ENCODE measurements around the gene HMGXB3.

DNA sequence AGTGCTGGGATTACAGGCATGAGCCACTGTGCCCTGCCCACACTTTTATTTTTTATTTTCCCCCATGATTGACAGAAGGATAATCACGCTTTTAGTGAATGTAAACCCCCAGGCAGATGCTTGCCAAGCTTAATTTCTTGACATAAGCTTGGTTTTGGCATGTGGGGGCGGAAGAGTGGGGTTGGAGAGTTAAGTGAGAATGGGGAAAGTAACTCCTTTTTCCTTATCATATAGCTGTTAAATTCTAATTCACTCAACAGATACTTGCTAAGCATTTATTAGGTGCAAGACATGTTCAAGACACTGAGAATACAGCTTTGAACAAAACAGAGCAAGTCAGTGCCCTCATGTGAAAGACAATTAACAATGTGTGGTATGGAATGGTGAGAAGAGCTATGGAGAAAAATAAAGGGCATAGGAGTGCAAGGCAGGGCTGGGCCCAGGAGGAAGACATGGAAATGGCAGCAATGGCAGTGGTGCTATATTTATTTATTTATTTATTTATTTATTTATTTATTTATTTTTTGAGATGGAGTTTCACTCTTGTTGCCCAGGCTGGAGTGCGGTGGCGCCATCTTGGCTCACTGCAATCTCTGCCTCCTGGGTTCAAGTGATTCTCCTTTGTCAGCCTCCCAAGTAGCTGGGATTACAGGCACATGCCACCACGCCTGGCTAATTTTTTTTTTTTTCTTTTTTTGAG is 37.8 kb upstream of the HMGXB3 start:
- TF ChIP-seq CTCF (IDR thresholded peaks at IDR 0.05; ENCODE audit: low read depth, low read length): no peak
- TF ChIP-seq POLR2A (IDR thresholded peaks at IDR 0.05; ENCODE audit: extremely low read depth, insufficient read length): no peak
- TF ChIP-seq MAX (IDR thresholded peaks at IDR 0.05; ENCODE audit: low read depth, low read length): no peak
- TF ChIP-seq MYC (IDR thresholded peaks at IDR 0.05; ENCODE audit: low read depth, low read length): no peak
